Left renal cortex interstitium (tissue), 4 donors: ENCODE results near the gene MGAT5. TPM values are rescaled to one million over a fixed set of nuclear protein-coding genes. Genes with fewer than 3 reads are reported as not detected.

Experiments
- DNase-seq, 4 donors: peaks; one replicate each; pipeline ENCODE4 v3.0.0-alpha.2; 2013; ENCODE audit warnings: low read depth in 4 of 4, low spot score in 2 of 4, missing footprints in 1 of 4
- polyA plus RNA-seq, 4 donors: library from polyadenylated mRNA; unstranded; fragments of 120-200 nt; gene quantifications; one replicate each; pipeline ENCODE4 v1.2.1, GENCODE V29; 2013; ENCODE audit not compliant: insufficient read length in 4 of 4

MGAT5 gene
- polyA plus RNA-seq, 4 donors: 42.8 to 48.9 (median 45.8) TPM

DNA sequence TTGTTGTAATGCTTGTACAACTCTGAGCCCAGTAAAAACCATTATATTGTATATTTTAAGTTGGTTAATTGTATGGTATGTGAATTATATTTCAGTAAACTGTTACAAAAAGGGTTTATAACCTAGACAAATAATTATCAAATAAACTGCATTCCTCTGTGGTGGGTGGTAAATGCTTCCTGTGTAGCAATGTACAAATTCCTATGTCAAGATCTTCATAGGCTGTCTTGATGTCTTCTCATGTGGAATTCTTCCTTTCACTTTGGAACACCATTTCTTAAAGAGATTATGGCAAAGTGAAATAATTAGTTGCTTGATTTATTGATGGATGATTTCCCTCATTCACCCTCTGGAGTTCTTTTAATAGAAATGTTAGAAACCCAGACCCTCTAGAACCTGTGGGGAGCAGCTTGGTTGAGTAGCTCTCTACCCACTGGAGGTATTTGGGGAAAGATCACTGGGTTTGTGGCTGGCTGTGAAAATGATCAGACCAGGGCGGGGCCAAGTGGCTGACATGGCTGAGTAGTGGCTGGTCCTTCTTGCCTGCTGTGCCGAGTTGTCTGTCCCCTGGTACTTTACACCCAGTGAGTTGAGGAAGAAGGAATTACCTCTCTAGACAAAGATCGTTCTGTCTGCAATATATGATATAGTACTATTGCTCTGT, 22.4 kb upstream of the MGAT5 start:
- DNase-seq: no peak

DNA sequence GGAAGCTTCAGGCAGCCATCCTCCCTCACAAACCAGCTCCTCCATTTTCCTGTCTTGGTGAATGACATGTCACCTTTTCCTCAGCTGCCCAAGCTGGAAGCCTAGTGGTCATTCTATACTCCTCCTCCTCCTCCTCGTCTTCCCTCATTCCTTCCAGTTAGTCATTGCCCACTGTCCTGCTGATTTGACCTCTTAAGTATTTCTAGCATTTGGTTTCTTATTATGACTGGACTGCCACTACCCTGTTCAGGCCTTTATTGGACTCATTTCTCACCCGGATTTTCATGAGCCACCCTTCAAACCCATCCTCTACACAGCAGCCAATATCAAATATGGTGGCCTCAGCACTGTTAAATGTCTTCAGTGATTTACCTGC, 21.9 kb upstream of the MGAT5 start:
- no peak for DNase-seq

DNA sequence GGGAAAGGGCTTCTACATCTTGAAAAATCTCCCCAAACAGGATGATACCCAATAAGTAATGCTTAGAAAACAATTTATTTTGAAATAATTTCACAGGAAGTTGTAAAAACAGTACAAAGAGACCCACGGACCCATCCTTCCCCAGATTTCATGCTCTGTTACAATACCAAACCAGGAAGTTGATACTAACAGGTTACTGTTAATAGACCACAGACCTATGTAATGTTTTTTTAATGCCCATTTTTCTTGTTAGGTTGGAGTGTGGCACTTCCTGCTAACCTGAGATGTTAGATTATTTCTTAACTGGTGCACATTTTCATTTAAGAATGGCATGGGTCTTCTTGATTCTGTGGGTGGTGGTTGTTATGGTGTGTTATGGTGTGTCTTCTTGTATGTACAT, 21.4 kb upstream of the MGAT5 start:
- DNase-seq: no peak

DNA sequence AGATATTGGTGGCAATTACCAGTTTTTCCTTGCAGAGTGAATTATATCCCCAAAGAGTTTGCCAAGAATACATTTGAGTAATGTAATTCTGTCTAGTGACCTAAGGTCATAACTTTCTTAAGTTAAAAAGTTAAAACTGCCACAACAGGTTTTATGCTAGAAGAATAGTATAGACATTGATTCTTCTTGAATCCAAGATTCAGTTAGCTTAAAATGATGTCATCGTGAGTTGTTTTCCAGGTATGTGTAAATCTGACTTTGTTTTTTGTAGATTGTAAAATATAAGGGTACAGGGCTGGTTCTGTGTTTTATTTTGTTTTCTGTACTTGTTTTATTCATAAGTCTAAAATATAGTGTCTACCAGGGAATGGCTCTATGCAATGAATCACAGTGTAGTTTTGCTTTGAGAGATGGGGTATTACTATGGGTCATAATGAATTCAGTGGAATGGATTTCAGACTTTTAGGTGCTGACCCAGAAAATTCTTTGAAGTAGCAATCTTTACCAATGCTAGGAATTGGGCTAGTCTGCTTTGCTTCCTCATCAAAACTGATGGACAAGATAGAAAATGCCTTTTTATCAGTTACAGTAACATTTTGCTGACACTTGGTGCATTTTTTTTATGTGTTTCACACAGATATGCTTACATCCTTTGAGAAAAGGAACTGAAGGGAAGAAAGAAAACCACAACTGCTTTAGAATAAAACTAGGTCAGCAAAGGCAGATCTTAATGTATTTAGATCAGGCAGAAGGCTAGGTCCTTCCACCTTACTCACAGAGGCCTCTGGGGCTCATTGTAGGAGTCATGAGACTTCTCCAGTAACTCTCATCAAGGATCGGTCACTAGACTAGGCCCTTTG, 20.8 kb upstream of the MGAT5 start:
- DNase-seq: no peak

DNA sequence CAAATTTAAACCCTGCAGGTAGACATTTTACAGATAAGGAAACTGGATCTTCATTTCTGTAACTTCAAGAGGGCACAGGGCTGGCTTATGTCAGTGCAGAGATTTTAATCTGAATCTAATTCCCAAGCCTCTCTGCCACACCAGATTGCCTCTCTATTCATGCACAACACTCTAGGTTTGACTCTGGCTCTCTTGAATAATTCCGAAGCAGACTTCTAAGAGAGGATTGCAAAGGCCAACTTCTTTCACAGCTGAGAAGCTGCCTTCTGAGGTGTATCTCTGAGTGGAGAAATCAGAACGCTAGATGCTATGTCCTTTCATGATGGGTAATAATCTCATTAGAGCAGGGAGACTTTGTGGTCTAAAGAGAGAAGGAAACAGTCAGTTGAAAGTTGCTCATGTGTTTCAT, 20.1 kb upstream of the MGAT5 start:
- no peak for DNase-seq

DNA sequence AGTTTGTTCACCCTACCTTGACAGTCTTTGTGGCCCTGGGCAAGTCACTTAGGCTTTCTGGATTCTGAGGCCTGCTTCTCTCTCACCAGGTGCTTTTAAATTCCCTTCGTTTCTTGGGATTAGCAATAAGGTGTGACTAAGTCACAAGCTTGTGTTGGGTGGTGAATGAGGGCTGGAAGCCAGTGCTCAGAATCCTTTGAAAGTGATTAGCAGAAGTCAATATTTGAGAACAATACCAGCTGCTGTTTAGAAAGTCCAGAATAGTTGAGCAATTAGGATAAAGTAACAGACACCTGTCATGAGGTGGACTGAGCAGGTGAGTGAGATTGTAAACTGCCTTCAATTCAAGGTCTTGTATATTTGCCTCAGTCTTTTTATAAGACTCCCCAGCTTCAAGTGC, 19.3 kb upstream of the MGAT5 start:
- DNase-seq: no peak

DNA sequence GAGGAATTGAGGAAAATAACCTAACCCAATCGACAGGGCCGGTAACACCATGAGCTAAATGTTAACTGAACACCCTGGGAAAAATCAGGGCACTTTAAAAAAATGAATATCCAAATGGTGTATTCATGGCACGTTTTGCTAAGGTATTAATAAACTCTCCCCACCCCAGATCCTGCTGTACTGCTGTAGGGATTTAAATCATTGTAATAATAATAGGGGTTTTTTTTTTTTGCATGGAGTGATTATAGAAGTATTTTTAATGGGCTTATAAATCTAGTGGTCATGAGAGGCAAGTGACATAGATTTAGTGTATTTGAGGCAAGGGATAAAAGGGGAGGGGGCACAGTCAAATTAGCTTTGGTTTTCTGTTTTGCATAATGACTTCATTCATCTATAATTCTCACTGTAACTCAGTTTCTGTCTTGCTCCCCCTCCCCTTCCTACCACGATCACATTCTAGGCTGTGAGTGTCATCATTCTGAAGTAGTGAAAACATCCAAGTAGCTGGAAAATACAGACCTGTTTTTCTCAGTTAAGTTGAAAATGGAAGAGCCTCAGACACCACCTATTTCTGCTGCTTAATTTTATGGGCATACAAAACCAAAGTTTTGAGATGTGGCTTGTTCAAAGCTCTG, 18.2 kb upstream of the MGAT5 start:
- DNase-seq: no peak

DNA sequence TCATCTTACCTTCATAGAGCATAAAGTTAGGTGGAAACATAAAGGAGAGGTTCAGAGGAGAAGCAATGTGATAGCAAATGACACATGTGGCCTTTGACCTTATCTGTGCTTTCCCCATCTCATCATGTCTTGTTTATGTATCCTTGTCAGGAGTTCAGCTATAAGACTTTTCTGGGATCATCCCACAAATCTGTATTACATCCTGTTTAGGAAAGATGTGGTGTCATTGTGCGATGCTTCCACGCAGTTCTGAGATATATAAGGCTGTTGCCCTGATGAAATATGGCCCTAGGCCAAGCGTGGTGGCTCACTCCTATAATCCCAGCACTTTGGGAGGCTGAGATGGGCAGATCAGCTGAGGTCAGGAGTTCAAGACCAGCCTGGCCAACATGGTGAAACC, 15.5 kb upstream of the MGAT5 start:
- DNase-seq: no peak

DNA sequence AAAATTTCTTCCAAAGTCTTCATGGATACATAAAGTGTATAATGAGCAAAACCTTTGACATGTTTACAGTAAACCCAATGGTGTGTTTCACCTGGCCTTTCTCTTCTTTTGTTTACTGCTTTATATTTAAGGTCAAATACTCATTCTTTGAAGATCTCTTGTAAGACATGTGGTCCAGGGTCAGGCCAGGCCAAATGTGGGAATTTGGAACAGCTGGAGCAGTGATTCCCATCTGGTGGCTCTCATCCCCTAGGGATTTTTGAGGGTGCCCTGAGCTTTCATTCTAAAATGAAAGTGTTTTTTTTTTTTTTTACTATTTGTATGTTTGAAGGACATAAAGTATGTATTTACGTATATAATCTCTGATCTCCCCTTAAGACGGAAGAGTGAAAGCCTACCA, 13.8 kb upstream of the MGAT5 start:
- DNase-seq: no peak

DNA sequence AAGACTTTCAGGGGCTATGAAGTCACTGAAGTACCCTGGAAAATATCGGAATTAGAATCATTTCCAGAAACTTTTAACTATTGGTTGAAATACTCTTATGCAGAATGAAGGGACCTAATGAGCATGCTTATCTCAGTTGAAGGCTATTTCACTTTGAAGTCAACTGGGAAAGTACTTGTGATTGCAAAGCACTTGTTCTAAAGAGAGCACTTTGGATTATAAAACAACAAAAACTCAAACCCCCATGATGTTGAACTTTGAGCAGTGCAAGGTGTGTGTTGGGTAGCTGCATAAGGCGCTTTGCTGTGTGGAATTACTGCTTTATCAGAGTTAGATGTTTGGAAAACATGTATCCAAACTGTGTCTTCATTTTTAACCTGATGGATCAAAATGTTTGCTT, 12.0 kb upstream of the MGAT5 start:
- DNase-seq: no peak

DNA sequence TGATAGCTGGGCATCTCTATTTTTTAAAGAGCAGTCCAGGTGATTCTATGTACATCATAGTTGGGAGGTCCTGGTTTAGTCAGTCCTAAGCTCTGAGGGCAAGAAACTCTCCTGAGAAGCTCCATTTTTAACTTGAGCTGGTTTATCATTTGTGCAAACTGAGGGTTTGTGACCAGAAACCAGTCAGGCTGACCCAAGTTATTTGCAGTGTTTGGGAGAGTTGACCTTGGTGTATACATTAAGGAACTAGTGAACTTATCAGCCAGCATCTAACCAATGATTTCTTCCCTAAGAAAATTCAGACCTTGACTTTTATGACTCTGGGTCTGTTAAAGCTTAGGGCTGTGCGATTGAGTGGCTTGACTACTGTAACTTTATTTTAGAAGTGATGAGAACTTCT, 10.6 kb upstream of the MGAT5 start:
- DNase-seq: no peak

DNA sequence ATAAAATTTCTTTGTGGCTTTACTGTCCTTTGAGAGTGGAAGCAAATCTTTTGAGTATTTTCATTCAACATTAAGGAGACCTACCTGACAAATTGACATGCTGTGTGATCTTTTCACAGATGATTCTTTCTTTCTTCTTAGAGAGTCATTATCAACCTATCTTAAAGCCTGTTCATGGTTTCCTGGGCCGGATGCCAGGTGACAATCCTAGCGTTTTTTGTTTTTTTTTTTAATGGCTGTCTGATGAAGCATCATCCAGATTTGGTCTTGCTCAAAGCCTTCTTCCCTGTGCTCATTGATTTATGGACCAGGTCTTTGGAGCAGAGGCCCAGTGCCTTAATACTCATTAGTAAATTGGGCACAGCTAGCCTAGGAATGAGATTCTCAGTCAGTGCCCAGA, 9.8 kb upstream of the MGAT5 start:
- DNase-seq: no peak

DNA sequence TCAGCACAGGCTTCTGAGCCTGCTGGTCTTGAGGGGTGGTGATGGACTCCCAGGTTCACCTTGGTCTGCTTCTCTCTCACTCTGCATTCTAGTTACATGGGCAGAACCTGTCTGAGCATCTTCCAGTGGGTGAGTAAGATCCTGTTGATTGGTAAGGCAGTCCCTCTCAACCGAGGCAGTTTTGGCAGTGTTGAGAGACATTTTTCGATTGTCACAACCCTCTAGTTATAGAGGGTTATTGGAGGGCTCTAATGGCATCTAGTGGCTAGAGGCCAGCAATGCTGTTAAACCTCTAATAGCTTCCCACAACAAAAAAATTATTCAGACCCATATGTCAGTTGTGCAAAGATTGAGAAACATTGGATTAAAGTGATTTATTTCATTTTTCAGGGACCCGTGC, 9.3 kb upstream of the MGAT5 start:
- no peak for DNase-seq

DNA sequence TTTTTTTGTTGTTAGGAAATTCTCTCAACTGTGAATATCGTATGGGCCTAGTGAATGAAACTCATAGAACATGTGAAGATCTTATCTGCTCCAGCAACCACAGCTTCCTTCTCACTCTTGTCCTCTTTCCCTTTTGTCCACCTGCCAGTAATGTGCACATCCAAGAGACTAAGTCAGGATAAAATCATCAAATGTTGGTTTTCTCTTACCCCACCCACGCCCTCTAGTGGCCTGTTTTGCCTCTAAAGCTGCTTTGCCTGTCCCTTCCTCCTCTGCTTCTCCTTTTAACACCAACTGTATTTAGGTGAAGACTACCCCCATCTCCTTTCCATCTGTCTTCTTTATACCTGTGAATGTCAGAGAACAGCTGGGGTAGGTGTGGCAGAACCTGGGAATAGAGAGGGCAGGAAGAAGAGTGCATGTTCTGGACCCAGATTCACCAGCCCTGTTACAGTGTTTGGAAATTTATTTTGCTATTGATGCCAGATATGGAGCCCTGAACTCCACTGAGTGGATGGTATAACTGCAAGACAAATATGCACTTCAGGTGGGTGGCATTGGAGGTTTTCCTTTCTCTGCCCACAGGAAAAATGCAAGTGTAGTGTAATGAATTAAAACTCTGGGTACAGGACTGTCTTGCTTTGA, 8.4 kb upstream of the MGAT5 start:
- DNase-seq: peak in 2 of 4 donors; percentile 24 to 41

DNA sequence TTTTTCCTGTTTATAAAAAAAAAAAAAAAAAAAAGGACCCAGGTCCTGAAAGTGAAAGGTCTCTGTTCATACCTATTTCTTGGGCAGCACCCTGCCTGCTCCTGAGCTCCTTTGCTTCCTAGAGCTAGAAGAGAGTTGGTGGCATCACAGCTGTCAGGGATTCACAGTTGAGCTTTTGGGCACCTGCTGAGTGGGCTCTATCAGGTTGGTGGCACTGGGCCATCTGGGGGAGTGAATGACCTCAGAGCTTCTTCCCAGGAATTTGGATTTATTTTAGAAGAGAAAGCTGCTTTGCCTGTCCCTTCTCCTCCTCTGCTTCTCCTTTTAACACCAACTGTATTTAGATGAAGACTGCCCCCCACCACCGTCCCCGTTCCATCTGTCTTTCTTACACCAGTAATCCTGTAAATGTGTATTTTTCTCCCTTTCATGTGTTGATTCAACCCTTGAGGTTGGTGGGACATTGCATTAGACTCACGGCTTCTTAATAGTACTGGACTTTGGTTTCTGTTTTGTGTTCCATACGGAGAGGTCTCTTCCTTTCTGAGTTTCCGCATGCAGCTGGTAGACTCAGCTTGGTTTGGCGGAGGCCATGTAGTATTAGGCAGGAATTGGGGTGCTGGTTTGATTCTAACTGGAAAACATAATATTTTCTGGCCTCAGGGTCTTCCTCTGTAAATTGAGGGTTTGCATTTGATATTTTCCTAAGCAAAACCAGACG, 7.6 kb upstream of the MGAT5 start:
- no peak for DNase-seq

DNA sequence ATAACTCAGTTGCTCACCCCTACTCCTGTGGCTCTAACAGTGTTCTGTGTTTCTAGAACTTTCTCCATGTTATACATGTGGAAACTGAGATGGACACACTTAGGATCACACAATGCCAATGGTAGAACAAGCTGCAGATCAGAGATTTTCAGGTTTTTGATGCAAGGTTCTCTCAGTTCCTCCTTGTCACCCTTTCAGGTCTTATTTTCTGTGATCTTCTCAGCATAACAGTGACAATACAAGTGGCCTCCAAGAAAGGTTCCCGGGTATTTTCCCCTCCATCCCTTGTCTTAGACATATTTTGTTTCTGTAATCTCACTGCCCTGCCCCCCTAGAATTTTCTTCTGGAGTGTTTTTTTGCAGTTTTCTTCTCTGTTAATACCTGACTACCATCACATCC, 6.2 kb upstream of the MGAT5 start:
- no peak for DNase-seq

DNA sequence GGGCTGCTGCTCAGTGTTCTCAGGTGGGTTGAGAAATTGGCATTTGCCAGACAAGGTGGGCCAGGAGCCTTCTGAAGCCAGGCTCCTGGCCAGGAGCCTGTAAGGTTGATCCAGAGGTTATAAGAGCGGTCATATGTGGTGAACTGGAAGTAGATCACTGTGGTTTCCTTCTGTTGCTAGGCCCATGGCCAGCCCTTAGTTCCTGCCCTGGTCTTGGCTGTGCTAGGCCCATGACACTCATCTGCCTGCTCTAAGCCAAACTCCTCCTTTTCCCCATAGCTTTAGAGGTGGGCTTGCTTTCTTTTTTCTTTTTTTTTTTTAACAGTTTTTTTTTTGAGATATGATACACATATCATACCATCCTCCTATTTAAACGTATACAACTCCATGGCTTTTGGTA, 5.0 kb upstream of the MGAT5 start:
- DNase-seq: no peak

DNA sequence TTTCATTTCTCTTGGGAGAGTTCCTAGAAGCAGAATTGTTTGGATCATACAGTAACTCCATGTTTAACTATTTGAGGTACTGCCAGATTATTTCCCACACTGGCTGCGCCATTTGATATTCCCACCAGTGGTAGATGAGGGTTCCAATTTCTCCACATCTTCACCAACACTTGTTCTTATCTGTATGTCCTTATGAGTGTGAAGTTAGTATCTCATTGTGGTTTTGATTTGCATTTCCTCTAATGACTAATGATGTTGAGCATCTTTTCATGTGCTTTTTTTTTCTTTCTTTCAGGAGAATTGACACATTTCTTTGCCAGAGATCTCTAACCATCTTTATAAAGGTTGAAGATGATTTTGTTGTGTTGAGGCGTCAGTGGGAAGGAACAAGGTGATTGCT, 4.1 kb upstream of the MGAT5 start:
- no peak for DNase-seq

DNA sequence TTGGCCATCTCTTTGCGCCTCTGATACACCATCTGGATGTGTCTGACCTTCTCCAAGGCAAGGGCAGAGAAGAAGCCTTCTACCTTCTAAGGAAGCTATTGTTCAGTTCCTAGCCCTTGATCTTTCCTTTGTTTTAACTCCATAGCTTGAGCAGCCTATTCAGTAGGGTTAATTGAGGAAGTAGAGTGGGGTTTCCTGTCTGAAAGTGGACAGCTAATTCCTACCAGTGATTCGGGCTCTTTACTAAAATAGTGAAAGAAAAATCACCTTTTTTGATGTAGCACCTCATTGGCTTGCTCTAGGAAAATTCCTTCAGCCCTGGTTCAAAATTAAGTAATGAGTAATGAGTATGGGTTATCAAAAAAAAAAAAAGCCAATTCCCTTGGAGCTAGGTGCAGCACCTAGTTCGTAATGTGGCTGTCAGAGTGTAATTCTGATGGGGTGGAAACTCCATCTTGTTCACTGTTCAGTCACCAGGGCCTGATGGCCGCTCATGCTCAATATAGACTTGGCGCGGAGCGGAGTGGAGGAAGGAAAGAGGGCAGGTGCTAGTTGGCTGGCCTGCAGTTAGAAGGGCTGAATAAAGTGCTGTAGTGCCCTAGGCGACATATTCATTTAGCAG, 2.9 kb upstream of the MGAT5 start:
- DNase-seq: no peak

DNA sequence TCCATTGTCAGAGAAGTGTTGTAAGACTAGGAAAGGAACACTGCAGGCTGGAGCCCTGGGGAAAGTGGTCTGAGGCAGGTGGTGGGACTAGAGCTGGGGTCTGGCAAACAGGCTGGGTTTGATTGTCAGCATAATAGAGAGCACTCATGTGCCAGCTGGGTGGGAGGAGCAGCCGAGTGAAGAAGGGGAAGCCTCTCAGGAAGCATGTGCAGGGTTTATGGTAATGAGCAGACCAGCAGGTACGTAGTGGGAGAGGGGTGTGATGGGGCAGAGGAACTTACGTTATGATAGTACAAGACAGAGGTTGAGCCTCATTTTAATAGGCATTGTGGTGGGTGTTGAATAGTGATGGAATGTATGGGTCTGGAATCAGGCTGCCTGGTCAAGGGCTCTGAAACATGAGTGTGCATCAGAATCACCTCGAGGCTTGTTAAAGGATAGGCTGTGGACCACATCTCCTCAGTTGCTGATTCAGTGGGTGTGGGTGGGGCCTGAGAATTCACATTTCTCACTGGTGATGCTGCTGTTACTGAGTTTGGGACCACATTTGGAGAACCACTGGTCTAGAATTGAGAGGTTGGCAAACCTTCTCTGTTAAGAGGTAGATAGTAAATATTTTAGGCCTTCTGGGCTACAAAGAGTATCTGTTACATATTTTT, 1.7 kb upstream of the MGAT5 start:
- DNase-seq: no peak
